ENCODE data around the gene MYO18A.

Gene MYO18A

GRCh38 chr17:29048440-29049368, 131.5 kb downstream of the MYO18A start:
- DNase-seq (ENCODE audit: low read depth), result no peak

- DNase-seq (ENCODE audit: low read depth), result no peak
Observed at GRCh38 chr17:29046473-29046839, 133.7 kb downstream of the MYO18A start.

GRCh38 chr17:29045734-29046472, 134.3 kb downstream of the MYO18A start:
- no peak for DNase-seq (ENCODE audit: low read depth)

- DNase-seq (ENCODE audit: low read depth), result no peak
Observed at GRCh38 chr17:29045026-29045425, 135.2 kb downstream of the MYO18A start.

- no peak for DNase-seq (ENCODE audit: low read depth)
Observed at GRCh38 chr17:29043539-29044145, 136.6 kb downstream of the MYO18A start.

- no peak for DNase-seq (ENCODE audit: low read depth)
Observed at GRCh38 chr17:29042679-29043538, 137.3 kb downstream of the MYO18A start, which contains the start of gene PIPOX. PIPOX (plus strand) TSS chr17:29043141; CDS start chr17:29043226, 85 bp downstream.

- no peak for DNase-seq (ENCODE audit: low read depth)
Observed at GRCh38 chr17:29042026-29042678, 138.0 kb downstream of the MYO18A start.

GRCh38 chr17:29041571-29041970, 138.6 kb downstream of the MYO18A start:
- no peak for DNase-seq (ENCODE audit: low read depth)

GRCh38 chr17:29041091-29041490, 139.1 kb downstream of the MYO18A start:
- no peak for DNase-seq (ENCODE audit: low read depth)

- no peak for DNase-seq (ENCODE audit: low read depth)
Observed at GRCh38 chr17:29039764-29040598, 140.2 kb downstream of the MYO18A start.

GRCh38 chr17:29038085-29038795, 142.0 kb downstream of the MYO18A start:
- DNase-seq (ENCODE audit: low read depth), result no peak

GRCh38 chr17:29037739-29038084, 142.5 kb downstream of the MYO18A start:
- DNase-seq (ENCODE audit: low read depth), result no peak

- no peak for DNase-seq (ENCODE audit: low read depth)
Observed at GRCh38 chr17:29036584-29036983, 143.6 kb downstream of the MYO18A start.

GRCh38 chr17:29034510-29034909, 145.7 kb downstream of the MYO18A start:
- no peak for DNase-seq (ENCODE audit: low read depth)

- DNase-seq (ENCODE audit: low read depth), result no peak
Observed at GRCh38 chr17:29032857-29033197, 147.4 kb downstream of the MYO18A start.

- no peak for DNase-seq (ENCODE audit: low read depth)
Observed at GRCh38 chr17:29032013-29032856, 148.0 kb downstream of the MYO18A start.

GRCh38 chr17:29031488-29031887, 148.7 kb downstream of the MYO18A start:
- DNase-seq (ENCODE audit: low read depth), result no peak

GRCh38 chr17:29024316-29024952, 155.8 kb downstream of the MYO18A start:
- no peak for DNase-seq (ENCODE audit: low read depth)
